Activated T-cell treated with anti-CD3 and anti-CD28 coated beads, Interleukin-2, amount 50 U/mL, for 4 hours (primary cell): ENCODE data around the gene PRKG2. TPM values are rescaled to one million over a fixed set of nuclear protein-coding genes. Genes with fewer than 3 reads are reported as not detected.
A peak's percentile ranks its signal among the peaks of the same experiment; 100 is the strongest.
"Not testable (repeated sequence)": the region's sequence is repeated elsewhere in the genome, so short reads cannot be mapped to it uniquely, and the experiment has no call there.

Experiments used
- ATAC-seq, 2 donors: fragments of 200-7000 bp; cut with Tn5 transposase; one replicate each; pipeline ENCODE4 v1.10.0; 2021
- DNase-seq: peaks from one replicate; pipeline ENCODE4 v3.0.0-alpha.2; 2020
- H3K27me3 Mint-ChIP-seq: one replicate; pipeline ENCODE4 v1.8.0; 2021; ENCODE audit warnings: low read depth, mixed read lengths
- H3K36me3 Mint-ChIP-seq: one replicate; pipeline ENCODE4 v1.8.0; 2022; ENCODE audit warnings: mixed read lengths; ENCODE audit not compliant: insufficient read depth
- H3K4me1 Mint-ChIP-seq: one replicate; pipeline ENCODE4 v1.8.0; 2021; ENCODE audit warnings: low read depth, mixed read lengths
- H3K4me3 Mint-ChIP-seq: one replicate; pipeline ENCODE4 v1.8.0; 2021; ENCODE audit warnings: mild to moderate bottlenecking, moderate library complexity, mixed read lengths
- H3K9me3 Mint-ChIP-seq: one replicate; pipeline ENCODE4 v1.8.0; 2021; ENCODE audit warnings: mixed read lengths
- total RNA-seq, 3 donors: library from RNA; stranded (reverse); gene quantifications; one replicate each; pipeline ENCODE4 v1.2.1, GENCODE V29; 2021

PRKG2 gene
- total RNA-seq, 3 donors from 2014 or later, result 0.05 to 0.32 (median 0.05) TPM

DNA sequence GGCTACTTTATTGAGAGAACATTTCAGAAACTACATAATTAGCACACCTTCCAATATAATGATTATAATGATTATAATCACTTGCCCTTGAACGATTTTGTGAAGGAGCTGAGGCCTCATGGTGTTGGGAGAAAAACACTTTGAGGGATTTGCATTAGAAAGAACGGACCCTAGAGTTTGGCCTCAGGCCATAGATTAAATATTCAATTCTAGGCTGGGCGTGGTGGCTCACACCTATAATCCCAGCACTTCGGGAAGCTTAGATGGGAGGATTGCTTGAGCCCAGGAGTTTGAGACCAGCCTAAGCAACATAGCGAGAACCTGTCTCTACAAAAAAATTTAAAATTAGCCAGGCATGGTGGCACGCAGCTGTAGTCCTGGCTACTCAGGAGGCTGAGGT lies 12.9 kb upstream of the PRKG2 start:
- Mint-ChIP-seq H3K9me3 (peaks cover 13% of the 10 kb centered on the region), H3K27me3 (no peaks in the 10 kb centered on the region), H3K4me1 (no peaks in the 10 kb centered on the region), H3K4me3 (no peak overlapping the region), H3K36me3 (no peaks in the 10 kb centered on the region)
- no peak for DNase-seq
- ATAC-seq, result no peak

GRCh38 chr4:81227138-81227537 lies 12.1 kb upstream of the PRKG2 start:
- no peaks in the 10 kb centered on the region for H3K36me3 Mint-ChIP-seq
- DNase-seq, result no peak
- no peaks in the 10 kb centered on the region for H3K27me3 Mint-ChIP-seq
- no peak for ATAC-seq
- H3K9me3 Mint-ChIP-seq, result peaks cover 13% of the 10 kb centered on the region
- H3K4me1 Mint-ChIP-seq, result no peaks in the 10 kb centered on the region
- H3K4me3 Mint-ChIP-seq, result no peak overlapping the region

GRCh38 chr4:81225252-81225651 lies 10.2 kb upstream of the PRKG2 start:
- Mint-ChIP-seq H3K36me3 (no peaks in the 10 kb centered on the region), H3K4me1 (no peaks in the 10 kb centered on the region), H3K27me3 (peaks cover 5% of the 10 kb centered on the region), H3K9me3 (peaks cover under 1% of the 10 kb centered on the region), H3K4me3 (no peak overlapping the region)
- DNase-seq, result no peak
- ATAC-seq, result no peak

DNA sequence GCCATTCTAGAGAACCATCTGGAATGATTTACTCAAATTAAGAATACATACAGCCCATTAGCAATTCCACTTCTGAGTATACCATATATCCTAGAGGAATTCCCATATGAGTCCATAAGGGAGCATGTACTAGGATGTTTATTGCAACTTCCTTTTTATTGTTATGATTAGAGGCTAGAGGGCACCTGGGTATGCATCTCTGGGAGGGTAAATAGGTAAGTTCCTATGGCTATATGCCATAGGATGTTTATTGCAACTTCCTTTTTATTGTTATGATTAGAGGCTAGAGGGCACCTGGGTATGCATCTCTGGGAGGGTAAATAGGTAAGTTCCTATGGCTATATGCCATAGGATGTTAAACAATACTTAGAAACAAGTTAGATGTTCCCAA lies 7.1 kb upstream of the PRKG2 start:
- peaks cover 22% of the 10 kb centered on the region for H3K27me3 Mint-ChIP-seq
- H3K36me3 Mint-ChIP-seq, H3K4me1 Mint-ChIP-seq, DNase-seq, H3K9me3 Mint-ChIP-seq, H3K4me3 Mint-ChIP-seq, ATAC-seq: not testable (repeated sequence)

- peaks cover 22% of the 10 kb centered on the region for H3K27me3 Mint-ChIP-seq
- H3K4me3 Mint-ChIP-seq, result no peak overlapping the region
- DNase-seq, result no peak
- no peaks in the 10 kb centered on the region for H3K9me3 Mint-ChIP-seq
- H3K4me1 Mint-ChIP-seq, result no peaks in the 10 kb centered on the region
- no peaks in the 10 kb centered on the region for H3K36me3 Mint-ChIP-seq
- ATAC-seq, result no peak
These were observed 6.5 kb upstream of the PRKG2 start for GRCh38 chr4:81221303-81222081.

DNA sequence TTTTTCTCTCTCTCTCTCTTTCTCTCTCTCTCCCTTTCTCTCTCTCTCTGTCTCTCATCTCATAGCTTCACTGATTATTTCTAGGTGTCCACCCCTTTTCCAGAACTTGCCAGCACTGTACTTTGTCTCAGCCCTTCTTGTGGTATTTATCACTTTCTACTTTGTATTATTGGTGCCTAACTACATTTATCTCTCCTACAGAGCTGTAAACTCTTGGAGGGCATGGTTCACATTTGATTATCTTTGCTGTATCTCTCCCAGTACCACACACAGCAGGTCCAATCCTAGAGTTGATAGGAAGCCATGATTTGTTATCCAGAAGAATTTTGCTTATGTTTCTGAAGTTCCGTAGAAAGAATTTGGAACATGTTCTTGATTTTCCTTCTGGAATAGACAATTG lies 5.2 kb upstream of the PRKG2 start:
- no peak overlapping the region for H3K4me3 Mint-ChIP-seq
- DNase-seq (no peak), ATAC-seq (no peak)
- no peaks in the 10 kb centered on the region for H3K36me3 Mint-ChIP-seq
- peaks cover 5% of the 10 kb centered on the region for H3K4me1 Mint-ChIP-seq
- H3K9me3 Mint-ChIP-seq, result no peaks in the 10 kb centered on the region
- peaks cover 31% of the 10 kb centered on the region for H3K27me3 Mint-ChIP-seq

DNA sequence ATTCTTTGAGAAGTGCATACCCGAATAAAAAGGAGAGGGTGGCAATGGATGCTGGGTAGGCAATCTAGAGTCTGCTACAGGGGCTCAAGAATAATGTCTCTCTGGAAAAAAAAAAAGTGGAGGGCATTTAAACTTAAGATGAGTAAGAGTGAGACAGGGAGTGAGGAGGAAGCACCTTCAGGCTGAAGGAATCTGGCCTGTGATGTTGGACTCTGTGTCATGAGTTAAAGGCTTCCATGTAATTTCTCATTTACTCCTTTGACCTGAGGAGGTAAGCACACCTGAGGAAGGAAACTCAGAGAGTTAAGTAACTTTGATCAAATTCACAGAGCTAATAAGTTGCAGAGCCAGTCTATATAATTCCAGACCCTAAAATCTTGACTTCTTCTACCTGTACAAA lies 3.2 kb upstream of the PRKG2 start:
- Mint-ChIP-seq H3K9me3 (no peaks in the 10 kb centered on the region), H3K27me3 (peaks cover 32% of the 10 kb centered on the region), H3K36me3 (no peaks in the 10 kb centered on the region), H3K4me1 (peaks cover 7% of the 10 kb centered on the region), H3K4me3 (no peak overlapping the region)
- DNase-seq, result no peak
- ATAC-seq, result no peak

DNA sequence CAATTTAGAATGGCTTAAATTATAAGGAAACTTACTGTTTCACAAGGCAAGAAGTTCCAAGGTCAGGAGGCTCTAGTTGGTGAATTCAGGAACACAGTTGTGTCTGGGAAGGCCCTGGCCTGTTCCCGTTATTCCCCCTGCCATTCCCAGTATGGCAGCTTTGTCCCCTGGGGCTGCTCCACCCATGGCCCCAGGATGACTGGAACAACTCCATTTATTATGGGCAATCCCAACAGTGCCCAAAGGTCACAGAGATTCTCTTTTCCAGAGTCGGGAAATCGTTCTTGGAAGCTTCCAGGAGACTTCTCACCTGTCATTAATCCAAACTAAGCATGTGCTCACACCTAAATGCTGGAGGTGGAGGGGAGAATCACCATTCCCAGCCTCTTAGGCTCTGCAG lies 2.8 kb upstream of the PRKG2 start:
- no peaks in the 10 kb centered on the region for H3K36me3 Mint-ChIP-seq
- no peak overlapping the region for H3K4me3 Mint-ChIP-seq
- peaks cover 32% of the 10 kb centered on the region for H3K27me3 Mint-ChIP-seq
- ATAC-seq, result no peak
- no peak for DNase-seq
- peaks cover 7% of the 10 kb centered on the region for H3K4me1 Mint-ChIP-seq
- no peaks in the 10 kb centered on the region for H3K9me3 Mint-ChIP-seq

GRCh38 chr4:81215931-81216330 lies 909 bp upstream of the PRKG2 start:
- DNase-seq (no peak), ATAC-seq (no peak)
- Mint-ChIP-seq H3K4me3 (no peak overlapping the region), H3K9me3 (no peaks in the 10 kb centered on the region), H3K36me3 (no peaks in the 10 kb centered on the region), H3K4me1 (peaks cover 7% of the 10 kb centered on the region), H3K27me3 (peaks cover 32% of the 10 kb centered on the region)

- DNase-seq (no peak), ATAC-seq (peak; percentile 17 to 41)
- H3K4me3 Mint-ChIP-seq, result peak overlapping the region; percentile 17
- H3K36me3 Mint-ChIP-seq, result no peaks in the 10 kb centered on the region
- H3K9me3 Mint-ChIP-seq, result no peaks in the 10 kb centered on the region
- H3K27me3 Mint-ChIP-seq, result peaks cover 26% of the 10 kb centered on the region
- H3K4me1 Mint-ChIP-seq, result peaks cover 7% of the 10 kb centered on the region
These were observed 710 bp downstream of the PRKG2 start for GRCh38 chr4:81214144-81214880.

- Mint-ChIP-seq H3K4me1 (peaks cover 7% of the 10 kb centered on the region), H3K27me3 (peaks cover 20% of the 10 kb centered on the region), H3K36me3 (no peaks in the 10 kb centered on the region), H3K9me3 (no peaks in the 10 kb centered on the region), H3K4me3 (no peak overlapping the region)
- DNase-seq, result no peak
- no peak for ATAC-seq
These were observed 1.4 kb downstream of the PRKG2 start for GRCh38 chr4:81213671-81214070.

DNA sequence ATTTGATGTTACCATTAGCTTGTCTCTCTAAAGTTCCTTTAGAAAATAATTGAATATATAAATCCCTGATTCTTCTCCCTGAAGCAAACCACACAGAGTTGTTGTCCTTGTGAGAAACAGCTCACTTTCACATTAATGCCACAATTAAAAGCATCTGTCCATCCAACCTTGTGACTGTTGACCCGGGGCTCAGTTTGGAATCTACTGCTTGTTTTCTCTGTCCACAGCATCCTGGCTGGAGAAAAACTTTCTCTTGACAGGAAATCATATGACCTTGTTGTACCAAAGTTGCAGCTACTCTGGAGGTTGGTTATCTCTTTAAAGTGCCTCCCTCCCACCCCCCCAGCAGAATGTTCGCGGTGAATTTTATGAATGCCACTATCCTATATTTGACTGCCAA lies 3.1 kb downstream of the PRKG2 start:
- no peak for ATAC-seq
- H3K36me3 Mint-ChIP-seq, result no peaks in the 10 kb centered on the region
- peaks cover 16% of the 10 kb centered on the region for H3K27me3 Mint-ChIP-seq
- peaks cover 7% of the 10 kb centered on the region for H3K4me1 Mint-ChIP-seq
- no peak for DNase-seq
- no peaks in the 10 kb centered on the region for H3K9me3 Mint-ChIP-seq
- H3K4me3 Mint-ChIP-seq, result no peak overlapping the region

DNA sequence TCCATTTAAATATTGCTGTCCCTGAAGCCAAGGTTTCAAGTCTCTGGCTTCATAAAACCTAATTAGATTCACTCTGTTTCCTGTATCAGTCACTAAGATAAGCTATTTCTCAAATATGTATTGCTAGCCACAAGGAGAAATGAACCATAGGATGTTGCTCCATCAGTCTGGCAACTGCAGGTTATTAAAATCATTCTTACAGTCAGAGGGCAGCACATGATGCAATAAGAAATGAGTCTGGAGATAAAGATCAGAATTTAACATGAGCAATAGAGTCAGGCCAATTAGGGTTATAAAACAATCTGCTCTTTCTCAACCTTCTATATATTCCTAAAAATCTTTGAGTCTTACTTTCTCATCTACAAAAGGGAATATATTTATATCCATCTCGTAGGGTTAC lies 7.2 kb downstream of the PRKG2 start:
- Mint-ChIP-seq H3K36me3 (no peaks in the 10 kb centered on the region), H3K4me3 (no peak overlapping the region), H3K4me1 (no peaks in the 10 kb centered on the region), H3K27me3 (peaks cover 6% of the 10 kb centered on the region), H3K9me3 (no peaks in the 10 kb centered on the region)
- ATAC-seq (no peak), DNase-seq (no peak)

DNA sequence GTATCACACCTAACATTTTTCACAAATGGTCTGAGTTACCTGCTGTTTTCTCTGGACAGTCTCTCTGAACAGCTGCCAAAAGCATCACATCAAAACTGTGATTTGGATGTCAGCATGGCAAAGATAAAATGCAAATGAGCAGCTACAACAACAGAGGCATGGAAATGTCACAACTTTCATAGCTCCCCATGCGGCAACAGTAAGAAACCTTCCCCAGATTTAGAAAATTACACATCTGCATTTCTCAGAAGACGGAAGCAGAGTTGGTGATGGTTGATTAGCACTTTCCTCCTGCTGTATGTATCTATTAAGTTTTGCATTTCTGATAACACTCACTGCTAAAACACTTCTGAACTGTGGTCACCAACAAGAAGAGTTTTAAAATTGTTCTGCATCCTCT lies 9.7 kb downstream of the PRKG2 start:
- no peak overlapping the region for H3K4me3 Mint-ChIP-seq
- no peaks in the 10 kb centered on the region for H3K4me1 Mint-ChIP-seq
- no peak for ATAC-seq
- no peaks in the 10 kb centered on the region for H3K9me3 Mint-ChIP-seq
- no peak for DNase-seq
- H3K27me3 Mint-ChIP-seq, result peaks cover 4% of the 10 kb centered on the region
- H3K36me3 Mint-ChIP-seq, result no peaks in the 10 kb centered on the region

GRCh38 chr4:81204571-81204970 lies 10.5 kb downstream of the PRKG2 start:
- Mint-ChIP-seq H3K36me3 (no peaks in the 10 kb centered on the region), H3K4me1 (no peaks in the 10 kb centered on the region)
- ATAC-seq, result no peak

More at GRCh38 chr4:81204571-81204970, 10.5 kb downstream of the PRKG2 start:
- H3K27me3 Mint-ChIP-seq, result peaks cover 3% of the 10 kb centered on the region
- no peak for DNase-seq
- H3K9me3 Mint-ChIP-seq, result no peaks in the 10 kb centered on the region
- no peak overlapping the region for H3K4me3 Mint-ChIP-seq
